RWPE2 (cell line): ENCODE data around the gene ALPK1.

Source experiments
- ATAC-seq: fragments of 200-7000 bp; cut with Tn5 transposase; 3 replicates; pipeline ENCODE4 v1.9.1; 2021; ENCODE audit warnings: low read depth
- DNase-seq: peaks from one replicate; pipeline ENCODE4 v3.0.0-alpha.2; 2020; ENCODE audit warnings: low spot score
- H3K27ac ChIP-seq: fragments of 450-650 bp; 2 replicates; pipeline ENCODE4 v1.5.1; 2017; ENCODE audit warnings: mild to moderate bottlenecking; ENCODE audit not compliant: poor library complexity, severe bottlenecking
- H3K27me3 ChIP-seq: fragments of 250-450 bp; sonication (Bioruptor Pico); 2 replicates; pipeline ENCODE4 v1.5.1; 2021; ENCODE audit warnings: mild to moderate bottlenecking, moderate library complexity; ENCODE audit not compliant: insufficient read depth, poor library complexity, severe bottlenecking
- H3K36me3 ChIP-seq: fragments of 250-450 bp; sonication (Bioruptor Pico); 2 replicates; pipeline ENCODE4 v1.5.1; 2020; ENCODE audit warnings: low read depth, mild to moderate bottlenecking, moderate library complexity
- H3K4me1 ChIP-seq: fragments of 250-450 bp; sonication (Bioruptor Pico); 2 replicates; pipeline ENCODE4 v1.5.1; 2021; ENCODE audit warnings: mild to moderate bottlenecking, moderate library complexity; ENCODE audit not compliant: insufficient read depth, poor library complexity, severe bottlenecking
- H3K4me3 ChIP-seq: fragments of 250-450 bp; sonication (Bioruptor Pico); 2 replicates; pipeline ENCODE4 v1.5.1; 2021; ENCODE audit warnings: mild to moderate bottlenecking, moderate library complexity; ENCODE audit not compliant: severe bottlenecking
- H3K9me3 ChIP-seq: fragments of 250-450 bp; sonication (Bioruptor Pico); 2 replicates; pipeline ENCODE4 v1.5.1; 2021; ENCODE audit warnings: mild to moderate bottlenecking, moderate library complexity; ENCODE audit not compliant: severe bottlenecking
- TF ChIP-seq, protein P1 (sequence below): fragments of 450-650 bp; IDR thresholded peaks from one replicate; pipeline ENCODE4 v1.5.1; 2017; ENCODE audit warnings: mild to moderate bottlenecking, moderate library complexity; ENCODE audit not compliant: poor library complexity, severe bottlenecking

The ALPK1 gene

DNA sequence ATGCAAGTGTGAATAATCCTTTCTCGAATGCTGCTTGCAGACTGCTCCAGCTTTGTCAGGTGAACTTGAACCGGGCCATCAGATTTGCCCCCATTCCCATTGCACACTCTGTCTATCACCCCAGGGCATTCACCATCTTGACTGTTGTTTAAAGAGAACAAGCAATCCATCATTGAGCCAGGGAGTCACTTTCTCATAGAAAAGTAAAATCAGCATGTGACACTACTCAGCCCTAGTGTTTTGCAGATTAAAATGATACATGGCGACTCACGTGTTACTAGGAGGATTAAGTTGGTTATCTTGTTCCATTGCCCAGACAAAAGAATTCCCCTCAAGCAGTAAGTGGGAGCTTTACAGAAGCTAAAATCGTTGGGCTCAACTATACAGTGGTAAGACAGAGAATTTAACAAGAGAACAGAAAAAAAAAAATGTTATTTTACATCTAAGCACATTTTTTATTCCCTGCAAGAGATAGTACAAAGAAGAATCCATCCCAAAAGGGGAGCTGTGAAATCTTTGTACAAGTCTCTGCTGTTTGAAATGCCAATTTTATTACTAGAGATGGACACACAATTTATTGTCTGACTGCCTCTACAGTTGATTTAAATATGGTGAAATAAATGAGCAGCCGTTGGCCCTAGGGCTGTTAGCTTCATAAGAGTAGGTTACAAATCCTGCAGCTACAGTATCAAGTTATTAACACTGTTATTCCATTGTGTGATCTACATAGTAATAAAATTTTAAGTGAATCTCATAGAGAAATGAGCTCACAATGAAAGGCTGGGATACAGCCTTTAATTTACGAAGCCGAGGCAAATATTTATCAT is 151.3 kb downstream of the ALPK1 start:
- Histone ChIP-seq H3K27me3 (no peaks in the 10 kb centered on the region), H3K36me3 (no peaks in the 10 kb centered on the region), H3K9me3 (no peaks in the 10 kb centered on the region), H3K4me1 (no peaks in the 10 kb centered on the region), H3K4me3 (no peak overlapping the region), H3K27ac (no peak overlapping the region)
- DNase-seq (no peak), ATAC-seq (peak; percentile 23; the same call in 1 of the 3 replicates)
- TF ChIP-seq, protein P1, sequence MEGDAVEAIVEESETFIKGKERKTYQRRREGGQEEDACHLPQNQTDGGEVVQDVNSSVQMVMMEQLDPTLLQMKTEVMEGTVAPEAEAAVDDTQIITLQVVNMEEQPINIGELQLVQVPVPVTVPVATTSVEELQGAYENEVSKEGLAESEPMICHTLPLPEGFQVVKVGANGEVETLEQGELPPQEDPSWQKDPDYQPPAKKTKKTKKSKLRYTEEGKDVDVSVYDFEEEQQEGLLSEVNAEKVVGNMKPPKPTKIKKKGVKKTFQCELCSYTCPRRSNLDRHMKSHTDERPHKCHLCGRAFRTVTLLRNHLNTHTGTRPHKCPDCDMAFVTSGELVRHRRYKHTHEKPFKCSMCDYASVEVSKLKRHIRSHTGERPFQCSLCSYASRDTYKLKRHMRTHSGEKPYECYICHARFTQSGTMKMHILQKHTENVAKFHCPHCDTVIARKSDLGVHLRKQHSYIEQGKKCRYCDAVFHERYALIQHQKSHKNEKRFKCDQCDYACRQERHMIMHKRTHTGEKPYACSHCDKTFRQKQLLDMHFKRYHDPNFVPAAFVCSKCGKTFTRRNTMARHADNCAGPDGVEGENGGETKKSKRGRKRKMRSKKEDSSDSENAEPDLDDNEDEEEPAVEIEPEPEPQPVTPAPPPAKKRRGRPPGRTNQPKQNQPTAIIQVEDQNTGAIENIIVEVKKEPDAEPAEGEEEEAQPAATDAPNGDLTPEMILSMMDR: no peak

DNA sequence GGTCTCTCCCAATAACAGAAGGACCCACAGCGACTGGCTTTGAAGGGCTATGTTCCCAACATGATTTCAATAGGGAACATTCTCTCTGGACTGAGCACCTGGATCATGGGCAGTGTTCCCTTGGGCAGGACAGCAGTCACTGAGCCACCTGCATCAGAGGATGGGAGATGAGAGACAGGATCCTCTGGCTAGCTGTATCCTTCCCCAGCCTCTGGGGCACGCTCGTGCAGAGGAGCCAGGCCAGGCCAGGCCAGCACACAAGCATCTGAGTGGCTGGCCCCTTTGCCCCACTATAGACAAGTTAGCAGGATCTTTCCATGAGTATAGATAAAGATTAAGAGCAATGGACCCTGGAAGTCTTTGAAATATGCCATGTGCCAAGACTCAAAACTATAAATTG is 152.5 kb downstream of the ALPK1 start:
- Histone ChIP-seq H3K4me1 (no peaks in the 10 kb centered on the region), H3K36me3 (no peaks in the 10 kb centered on the region), H3K27me3 (no peaks in the 10 kb centered on the region), H3K27ac (no peak overlapping the region), H3K9me3 (no peaks in the 10 kb centered on the region), H3K4me3 (no peak overlapping the region)
- DNase-seq (no peak), ATAC-seq (no peak)
- TF ChIP-seq, protein P1: no peak

DNA sequence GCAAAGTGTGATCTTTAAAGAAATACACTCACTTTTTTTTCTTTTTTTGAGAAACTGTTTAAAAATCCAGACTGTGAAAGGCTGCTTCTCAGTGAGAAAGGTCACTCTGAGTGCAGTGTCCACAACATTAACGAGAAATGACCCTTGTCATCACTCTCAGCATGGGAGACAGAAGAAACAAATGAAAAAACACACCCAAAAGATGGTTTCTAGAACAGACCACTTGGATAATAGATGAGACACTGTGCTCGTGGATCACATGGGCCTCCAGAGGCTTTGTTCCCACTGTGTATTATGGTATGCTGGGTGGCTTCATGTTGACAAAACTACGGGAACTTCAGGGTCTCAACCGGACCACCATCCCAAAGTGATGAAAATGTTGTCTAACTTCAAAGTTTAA is 153.9 kb downstream of the ALPK1 start:
- Histone ChIP-seq H3K27me3 (no peaks in the 10 kb centered on the region), H3K4me1 (no peaks in the 10 kb centered on the region), H3K36me3 (no peaks in the 10 kb centered on the region), H3K27ac (no peak overlapping the region), H3K4me3 (no peak overlapping the region), H3K9me3 (no peaks in the 10 kb centered on the region)
- TF ChIP-seq, protein P1: no peak
- ATAC-seq: no peak
- DNase-seq: no peak

- Histone ChIP-seq H3K4me3 (no peak overlapping the region), H3K4me1 (no peaks in the 10 kb centered on the region), H3K36me3 (no peaks in the 10 kb centered on the region), H3K27ac (no peak overlapping the region), H3K27me3 (no peaks in the 10 kb centered on the region), H3K9me3 (no peaks in the 10 kb centered on the region)
- ATAC-seq: no peak
- no peak for DNase-seq
- TF ChIP-seq, protein P1: no peak
Measured at GRCh38 chr4:112451831-112452230, 154.7 kb downstream of the ALPK1 start.

DNA sequence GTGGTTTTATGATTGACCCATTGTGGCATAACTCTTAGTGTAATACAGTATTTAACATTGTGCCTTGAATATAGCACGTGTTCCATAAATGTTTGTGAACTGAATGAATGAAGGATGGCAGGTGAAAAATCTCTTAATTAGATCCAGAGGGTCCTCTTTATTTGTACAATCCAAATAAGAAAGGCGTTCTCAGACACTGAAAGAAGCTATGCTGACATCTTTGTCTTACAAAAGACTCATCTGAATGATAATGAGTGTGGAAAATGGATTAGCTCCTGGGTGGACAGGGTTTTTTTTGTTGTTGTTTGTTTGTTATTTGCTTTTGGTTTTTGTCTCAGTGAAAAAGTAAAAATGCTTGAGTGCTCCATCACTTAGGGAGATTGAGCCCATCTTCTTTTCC is 156.2 kb downstream of the ALPK1 start:
- TF ChIP-seq, protein P1: no peak
- Histone ChIP-seq H3K4me3 (no peak overlapping the region), H3K9me3 (no peaks in the 10 kb centered on the region), H3K27ac (no peak overlapping the region), H3K4me1 (no peaks in the 10 kb centered on the region), H3K27me3 (no peaks in the 10 kb centered on the region), H3K36me3 (no peaks in the 10 kb centered on the region)
- no peak for DNase-seq
- ATAC-seq: no peak
